LNCaP clone FGC (cell line): ENCODE data around the gene VAT1L.
"Not testable (repeated sequence)": the region's sequence is repeated elsewhere in the genome, so short reads cannot be mapped to it uniquely, and the experiment has no call there.

Experiments
- DNase-seq: peaks from one replicate; pipeline ENCODE4 v3.0.0-alpha.2; 2011; ENCODE audit warnings: low read depth
- H3K4me3 ChIP-seq: 2 replicates; pipeline ENCODE4 v1.5.1; 2011; ENCODE audit warnings: mild to moderate bottlenecking, low read depth, low read length, control low read depth
- CTCF ChIP-seq: IDR thresholded peaks from 2 replicates; pipeline ENCODE4 v1.5.1; 2012; ENCODE audit warnings: mild to moderate bottlenecking; ENCODE audit not compliant: control insufficient read depth, insufficient read depth; ENCODE audit errors: extremely low read depth

The VAT1L gene

GRCh38 chr16:77975942-77976341 is 187.6 kb downstream of the VAT1L start:
- DNase-seq: no peak
- no peak overlapping the region for H3K4me3 ChIP-seq
- TF ChIP-seq CTCF: no peak

GRCh38 chr16:77977339-77977738 is 189.0 kb downstream of the VAT1L start:
- no peak for TF ChIP-seq CTCF
- no peak overlapping the region for H3K4me3 ChIP-seq
- DNase-seq: no peak

GRCh38 chr16:77985111-77985510 is 196.7 kb downstream of the VAT1L start:
- H3K4me3 ChIP-seq: no peak overlapping the region
- DNase-seq: no peak
- TF ChIP-seq CTCF: no peak

GRCh38 chr16:77986011-77986740 is 197.8 kb downstream of the VAT1L start:
- no peak overlapping the region for H3K4me3 ChIP-seq
- DNase-seq: no peak
- TF ChIP-seq CTCF: no peak

GRCh38 chr16:77987810-77988209 is 199.4 kb downstream of the VAT1L start:
- no peak overlapping the region for H3K4me3 ChIP-seq
- no peak for TF ChIP-seq CTCF
- DNase-seq: no peak

GRCh38 chr16:77989846-77990245 is 201.5 kb downstream of the VAT1L start:
- no peak overlapping the region for H3K4me3 ChIP-seq
- TF ChIP-seq CTCF: no peak
- DNase-seq: no peak

- TF ChIP-seq CTCF: no peak
- no peak for DNase-seq
- no peak overlapping the region for H3K4me3 ChIP-seq
These were observed 203.3 kb downstream of the VAT1L start for GRCh38 chr16:77991701-77992100.

- DNase-seq, H3K4me3 ChIP-seq: not testable (repeated sequence)
These were observed 204.0 kb downstream of the VAT1L start for GRCh38 chr16:77992381-77992780.
